ENCODE data around the gene IER3. TPM values are rescaled to one million over a fixed set of nuclear protein-coding genes. Genes with fewer than 3 reads are reported as not detected.
A peak's percentile ranks its signal among the peaks of the same experiment; 100 is the strongest.

Gene IER3
- total and polyA plus RNA-seq, 2 of the 13 experiments (the other 11 are each of a cell fraction or from before 2014, with no cell fraction given): 51.1 to 131 TPM

- peak; percentile 46; the same call in 1 of the 2 replicates for TF ChIP-seq IKZF5 (CRISPR knock-in tag; IDR thresholded peaks at IDR 0.05)
- peak; percentile 18; the same call in 1 of the 2 replicates for TF ChIP-seq CBX5 (CRISPR knock-in tag; IDR thresholded peaks at IDR 0.05; ENCODE audit: borderline replicate concordance)
- 0 out of 2 replicates have a peak, but pooled peaks have one; percentile 43 for TF ChIP-seq ZNF605 (CRISPR knock-in tag; IDR thresholded peaks at IDR 0.05)
- no peak for TF ChIP-seq SRSF1 (optimal IDR thresholded peaks at IDR 0.05; ENCODE audit: low read depth, low read length)
- TF ChIP-seq CEBPG (CRISPR knock-in tag; IDR thresholded peaks at IDR 0.05): peak; percentile 94
- TF ChIP-seq ZNF614 (CRISPR knock-in tag; IDR thresholded peaks at IDR 0.05; ENCODE audit: borderline replicate concordance): peak; percentile 72
- TF ChIP-seq WIZ (CRISPR knock-in tag; IDR thresholded peaks at IDR 0.05): 0 out of 2 replicates have a peak, but pooled peaks have one; percentile 41
- peak; percentile 59 for TF ChIP-seq ATF7-NPFF (CRISPR knock-in tag; IDR thresholded peaks at IDR 0.05; ENCODE audit: low read depth)
- TF ChIP-seq MXD3 (CRISPR knock-in tag; IDR thresholded peaks at IDR 0.05): peak; percentile 13; the same call in 1 of the 2 replicates
- peak in 1 of 2 experiments; percentile 51; a peak in 2 of 4 replicates for TF ChIP-seq KLF16 (CRISPR knock-in tag; IDR thresholded peaks at IDR 0.05)
- TF ChIP-seq TFE3 (CRISPR knock-in tag; IDR thresholded peaks at IDR 0.05): peak; percentile 83; the same call in 1 of the 2 replicates
- TF ChIP-seq NFYB (CRISPR knock-in tag; IDR thresholded peaks at IDR 0.05): no peak; the same call in 1 of the 2 replicates
- peak; percentile 73; the same call in 1 of the 2 replicates for TF ChIP-seq ZSCAN25 (CRISPR knock-in tag; IDR thresholded peaks at IDR 0.05)
- peak; percentile 64; the same call in 1 of the 2 replicates for TF ChIP-seq IRF9 (CRISPR knock-in tag; IDR thresholded peaks at IDR 0.05; ENCODE audit: borderline replicate concordance)
- peak; percentile 45; the same call in 1 of the 2 replicates for TF ChIP-seq AHR (CRISPR knock-in tag; IDR thresholded peaks at IDR 0.05)
- peak; percentile 32 for TF ChIP-seq ZNF644 (CRISPR knock-in tag; IDR thresholded peaks at IDR 0.05; ENCODE audit: low read depth)
- peak; percentile 88 for TF ChIP-seq TIGD3 (CRISPR knock-in tag; IDR thresholded peaks at IDR 0.05; ENCODE audit: borderline replicate concordance)
- peak; percentile 22; the same call in 1 of the 2 replicates for TF ChIP-seq MXD4 (CRISPR knock-in tag; IDR thresholded peaks at IDR 0.05)
- peak; percentile 56 for TF ChIP-seq RAD21 (CRISPR knock-in tag; IDR thresholded peaks at IDR 0.05)
- TF ChIP-seq RBFOX2 (IDR thresholded peaks at IDR 0.05; ENCODE audit: low read depth, low read length): no peak
- TF ChIP-seq ZSCAN12 (CRISPR knock-in tag; IDR thresholded peaks at IDR 0.05): no peak
- TF ChIP-seq ZNF576 (CRISPR knock-in tag; IDR thresholded peaks at IDR 0.05): no peak
- no peak for TF ChIP-seq ZZZ3 (CRISPR knock-in tag; IDR thresholded peaks at IDR 0.05; ENCODE audit: borderline replicate concordance)
- no peak for TF ChIP-seq ARID2 (CRISPR knock-in tag; IDR thresholded peaks at IDR 0.05; ENCODE audit: borderline replicate concordance)
These were observed 19.5 kb upstream of the IER3 start (continued) for GRCh38 chr6:30763618-30764489.
